ENCODE measurements around the gene ZNF462.

DNA sequence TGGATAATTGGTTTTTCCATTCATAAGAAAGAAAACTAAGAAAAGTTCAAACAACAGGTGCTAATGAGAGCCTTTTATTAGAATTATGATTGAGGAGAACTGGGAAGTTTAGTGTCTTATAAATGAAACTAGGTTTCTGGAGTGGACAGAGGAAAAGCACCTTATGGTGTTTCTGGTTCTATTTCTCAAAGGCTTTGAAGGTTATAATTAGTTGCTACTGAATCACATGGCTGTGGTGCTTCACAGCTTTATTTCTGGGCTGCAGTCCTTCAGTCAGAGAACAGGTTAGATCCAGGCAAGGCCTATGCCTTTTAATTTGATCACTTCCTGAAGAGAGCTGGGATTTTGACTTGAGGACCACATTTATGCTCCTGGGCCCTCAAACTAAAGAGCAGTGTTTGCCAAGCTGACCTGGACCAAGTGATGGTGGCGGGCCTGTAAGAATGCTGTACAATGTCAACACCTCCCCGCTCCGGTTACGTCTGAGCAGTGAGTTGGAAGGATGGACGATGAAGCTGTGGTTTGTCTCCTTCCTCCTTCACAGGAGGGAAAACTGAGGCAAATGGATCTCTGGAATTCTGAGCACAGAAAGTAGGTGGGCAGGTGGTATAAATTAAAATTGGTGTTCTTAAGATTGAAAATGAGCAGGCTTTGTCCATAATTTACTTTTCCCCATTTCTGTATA lies 56.0 kb downstream of the ZNF462 start:
- TF ChIP-seq, protein P1, sequence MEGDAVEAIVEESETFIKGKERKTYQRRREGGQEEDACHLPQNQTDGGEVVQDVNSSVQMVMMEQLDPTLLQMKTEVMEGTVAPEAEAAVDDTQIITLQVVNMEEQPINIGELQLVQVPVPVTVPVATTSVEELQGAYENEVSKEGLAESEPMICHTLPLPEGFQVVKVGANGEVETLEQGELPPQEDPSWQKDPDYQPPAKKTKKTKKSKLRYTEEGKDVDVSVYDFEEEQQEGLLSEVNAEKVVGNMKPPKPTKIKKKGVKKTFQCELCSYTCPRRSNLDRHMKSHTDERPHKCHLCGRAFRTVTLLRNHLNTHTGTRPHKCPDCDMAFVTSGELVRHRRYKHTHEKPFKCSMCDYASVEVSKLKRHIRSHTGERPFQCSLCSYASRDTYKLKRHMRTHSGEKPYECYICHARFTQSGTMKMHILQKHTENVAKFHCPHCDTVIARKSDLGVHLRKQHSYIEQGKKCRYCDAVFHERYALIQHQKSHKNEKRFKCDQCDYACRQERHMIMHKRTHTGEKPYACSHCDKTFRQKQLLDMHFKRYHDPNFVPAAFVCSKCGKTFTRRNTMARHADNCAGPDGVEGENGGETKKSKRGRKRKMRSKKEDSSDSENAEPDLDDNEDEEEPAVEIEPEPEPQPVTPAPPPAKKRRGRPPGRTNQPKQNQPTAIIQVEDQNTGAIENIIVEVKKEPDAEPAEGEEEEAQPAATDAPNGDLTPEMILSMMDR (IDR thresholded peaks at IDR 0.05), result no peak
- TF ChIP-seq POLR2A (IDR thresholded peaks at IDR 0.05) (no peak), EP300 (IDR thresholded peaks at IDR 0.05) (no peak)
